Measurements from ENCODE around the gene NT5M.
"Not testable (repeated sequence)": the region's sequence is repeated elsewhere in the genome, so short reads cannot be mapped to it uniquely, and the experiment has no call there.

Gene NT5M

DNA sequence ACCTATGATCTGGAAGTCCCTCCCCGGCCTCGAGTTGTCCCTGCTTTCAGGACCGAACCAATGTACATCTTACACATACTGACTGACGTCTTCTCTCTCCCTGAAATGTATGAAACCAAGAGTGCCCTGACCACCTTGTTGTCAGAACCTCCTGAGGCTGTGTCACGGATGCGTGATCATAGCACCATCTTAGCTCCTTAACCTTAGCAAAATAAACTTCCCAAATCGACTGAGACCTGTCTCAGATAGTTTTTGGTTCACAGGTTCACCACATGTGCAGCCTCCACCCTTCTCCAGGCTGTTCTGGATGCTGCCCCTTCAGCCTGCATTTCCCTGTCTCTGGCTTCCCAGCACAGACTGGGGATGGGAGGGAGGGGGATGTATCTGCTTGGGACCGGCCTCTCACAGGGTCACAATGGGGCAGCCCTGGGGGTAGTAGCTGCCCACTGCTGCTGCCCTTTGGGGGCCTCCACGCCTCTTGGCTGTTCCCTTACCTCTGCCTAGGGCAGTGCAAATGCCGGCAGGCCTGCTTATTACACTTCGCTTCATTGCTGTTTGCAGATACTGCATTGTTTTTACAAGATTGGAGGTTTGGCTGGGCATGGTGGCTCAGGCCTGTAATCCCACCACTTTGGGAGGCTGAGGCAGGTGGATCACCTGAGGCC is 69.8 kb downstream of the NT5M start:
- DNase-seq (ENCODE audit: low read depth in 3 of 3, low spot score in 1 of 3) = no peak

- DNase-seq (ENCODE audit: low read depth in 3 of 3, low spot score in 1 of 3) = no peak
These were observed 72.7 kb downstream of the NT5M start for GRCh38 chr17:17375841-17376240.

- no peak for DNase-seq (ENCODE audit: low read depth in 3 of 3, low spot score in 1 of 3)
These were observed 73.2 kb downstream of the NT5M start for GRCh38 chr17:17376362-17376761.

- no peak for DNase-seq (ENCODE audit: low read depth in 3 of 3, low spot score in 1 of 3)
These were observed 74.1 kb downstream of the NT5M start for GRCh38 chr17:17377071-17377967.

- DNase-seq (ENCODE audit: low read depth in 3 of 3, low spot score in 1 of 3) = no peak
These were observed 76.2 kb downstream of the NT5M start for GRCh38 chr17:17379197-17379991.

DNA sequence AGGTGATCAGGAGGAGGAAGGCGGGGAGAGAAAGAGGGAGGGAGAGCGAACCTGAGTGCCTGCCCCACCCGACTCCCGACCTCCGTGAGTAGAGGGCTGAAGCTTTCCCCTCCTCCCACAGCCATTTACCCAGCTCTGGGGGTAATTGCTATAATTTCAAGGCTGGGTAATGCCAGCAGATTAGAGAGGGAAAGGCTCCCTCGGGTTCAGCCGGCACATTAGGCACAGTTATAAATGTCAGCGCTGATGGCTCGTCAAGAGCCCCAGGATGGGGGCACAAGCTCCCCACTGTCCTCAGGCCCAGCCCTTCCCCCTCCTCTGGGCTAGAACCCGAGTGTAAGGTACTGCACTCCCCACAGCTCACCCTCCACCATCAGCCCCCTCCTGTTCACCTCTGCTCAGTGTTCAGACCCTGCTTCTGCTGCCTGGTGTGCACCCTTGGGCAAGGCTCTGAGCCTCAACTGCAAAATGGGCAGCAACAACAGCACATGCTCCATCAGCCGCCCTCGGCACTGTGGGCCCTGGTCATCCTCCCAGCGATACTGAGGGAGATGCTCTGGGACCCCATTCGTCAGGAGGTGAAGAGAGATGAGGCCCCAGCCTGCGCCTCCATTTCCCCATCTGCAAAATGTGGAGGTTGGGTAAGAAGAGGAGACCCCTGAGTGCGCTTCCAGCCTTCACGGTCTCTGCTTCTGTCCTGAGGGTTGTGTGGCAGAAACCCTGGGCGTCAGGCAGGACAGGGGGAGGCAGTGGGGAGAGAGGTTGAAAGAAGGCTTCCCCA is 77.2 kb downstream of the NT5M start:
- DNase-seq (ENCODE audit: low read depth in 3 of 3, low spot score in 1 of 3) = no peak

GRCh38 chr17:17381446-17382064 is 78.4 kb downstream of the NT5M start:
- DNase-seq (ENCODE audit: low read depth in 3 of 3, low spot score in 1 of 3) = no peak

GRCh38 chr17:17382065-17382459 is 78.9 kb downstream of the NT5M start:
- no peak for DNase-seq (ENCODE audit: low read depth in 3 of 3, low spot score in 1 of 3)

DNA sequence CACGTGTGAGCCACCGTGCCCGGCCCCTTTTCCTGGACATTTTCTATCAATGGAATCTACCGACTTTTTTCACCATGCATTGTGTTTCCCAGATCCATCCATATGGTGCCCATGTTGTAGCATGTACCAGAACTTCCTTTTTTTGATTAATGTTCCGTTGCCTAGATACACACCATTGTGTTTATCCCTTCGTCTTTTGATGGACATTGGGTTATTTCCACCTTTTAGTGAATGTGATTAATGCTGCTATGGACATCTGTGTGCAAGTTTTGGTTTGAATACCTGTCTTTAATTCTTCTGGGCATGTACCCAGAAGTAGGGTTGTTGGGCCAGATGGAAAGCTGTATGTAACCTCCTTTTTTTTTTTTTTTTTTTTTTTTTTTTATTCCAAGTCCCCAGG is 79.8 kb downstream of the NT5M start:
- no peak for DNase-seq (ENCODE audit: low read depth in 3 of 3, low spot score in 1 of 3)

DNA sequence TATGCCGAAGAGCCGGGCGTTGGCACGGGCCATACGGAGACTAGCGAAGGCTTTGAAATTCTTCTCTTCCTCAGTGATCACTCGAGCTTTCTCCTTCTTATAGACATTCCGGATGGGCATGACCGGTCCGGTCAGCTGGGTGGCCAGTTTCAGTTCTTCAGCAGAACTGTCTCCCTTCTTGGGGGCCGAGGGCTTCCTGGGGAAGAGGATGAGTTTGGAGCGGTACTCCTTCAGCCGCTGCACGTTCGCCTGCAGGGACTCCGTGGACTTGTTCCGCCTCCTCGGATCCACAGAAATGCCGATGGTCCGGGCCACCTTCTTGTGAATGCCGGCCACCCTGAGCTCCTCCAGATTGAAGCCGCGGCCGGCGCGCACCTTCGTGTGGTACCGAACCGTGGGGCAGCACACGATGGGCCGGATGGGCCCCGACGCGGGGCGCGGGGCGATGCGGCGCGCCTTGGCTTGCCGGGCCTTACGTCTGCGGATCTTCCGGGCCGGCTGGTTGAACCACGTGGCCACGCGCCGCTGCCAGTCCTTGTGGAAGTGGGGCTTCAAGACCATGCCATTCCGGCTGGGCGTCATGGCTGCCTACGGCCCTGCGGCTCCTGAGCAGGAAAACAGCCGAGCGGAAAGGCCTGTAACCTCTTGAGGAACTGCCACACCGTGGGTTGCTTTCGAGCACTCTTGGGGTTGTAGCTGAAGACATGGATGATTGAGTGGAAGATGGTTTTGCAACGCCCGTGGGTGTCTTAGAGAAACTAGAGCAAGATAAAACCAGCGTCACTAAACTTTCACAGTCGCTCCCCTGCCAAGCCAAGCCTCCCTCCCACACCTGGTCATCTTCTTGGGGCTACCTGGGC is 80.5 kb downstream of the NT5M start:
- DNase-seq (ENCODE audit: low read depth in 3 of 3, low spot score in 1 of 3) = not testable (repeated sequence)

DNA sequence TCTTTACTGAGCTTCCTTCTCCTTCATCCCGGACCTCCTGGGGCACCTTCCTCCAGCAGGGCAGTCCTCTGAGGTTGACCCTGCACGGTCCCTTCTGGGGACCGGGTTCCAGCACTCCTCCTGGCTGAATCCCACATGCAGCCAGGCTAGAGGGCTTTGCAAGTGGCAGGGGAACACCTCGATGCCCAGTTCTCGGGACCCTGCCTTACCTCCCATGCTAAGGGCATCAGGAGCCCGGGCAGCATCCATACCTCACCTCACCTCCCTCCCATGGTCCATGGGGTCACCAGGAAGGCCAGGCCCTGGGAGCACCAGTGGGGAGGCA is 81.1 kb downstream of the NT5M start:
- no peak for DNase-seq (ENCODE audit: low read depth in 3 of 3, low spot score in 1 of 3)

- DNase-seq (ENCODE audit: low read depth in 3 of 3, low spot score in 1 of 3) = no peak
These were observed 81.8 kb downstream of the NT5M start for GRCh38 chr17:17384961-17385360.

GRCh38 chr17:17385491-17385890 is 82.3 kb downstream of the NT5M start:
- no peak for DNase-seq (ENCODE audit: low read depth in 3 of 3, low spot score in 1 of 3)

GRCh38 chr17:17386094-17386800 is 83.1 kb downstream of the NT5M start:
- no peak for DNase-seq (ENCODE audit: low read depth in 3 of 3, low spot score in 1 of 3)

- DNase-seq (ENCODE audit: low read depth in 3 of 3, low spot score in 1 of 3) = no peak
These were observed 83.9 kb downstream of the NT5M start for GRCh38 chr17:17387017-17387497.

GRCh38 chr17:17387498-17388362 is 84.6 kb downstream of the NT5M start:
- DNase-seq (ENCODE audit: low read depth in 3 of 3, low spot score in 1 of 3) = no peak

DNA sequence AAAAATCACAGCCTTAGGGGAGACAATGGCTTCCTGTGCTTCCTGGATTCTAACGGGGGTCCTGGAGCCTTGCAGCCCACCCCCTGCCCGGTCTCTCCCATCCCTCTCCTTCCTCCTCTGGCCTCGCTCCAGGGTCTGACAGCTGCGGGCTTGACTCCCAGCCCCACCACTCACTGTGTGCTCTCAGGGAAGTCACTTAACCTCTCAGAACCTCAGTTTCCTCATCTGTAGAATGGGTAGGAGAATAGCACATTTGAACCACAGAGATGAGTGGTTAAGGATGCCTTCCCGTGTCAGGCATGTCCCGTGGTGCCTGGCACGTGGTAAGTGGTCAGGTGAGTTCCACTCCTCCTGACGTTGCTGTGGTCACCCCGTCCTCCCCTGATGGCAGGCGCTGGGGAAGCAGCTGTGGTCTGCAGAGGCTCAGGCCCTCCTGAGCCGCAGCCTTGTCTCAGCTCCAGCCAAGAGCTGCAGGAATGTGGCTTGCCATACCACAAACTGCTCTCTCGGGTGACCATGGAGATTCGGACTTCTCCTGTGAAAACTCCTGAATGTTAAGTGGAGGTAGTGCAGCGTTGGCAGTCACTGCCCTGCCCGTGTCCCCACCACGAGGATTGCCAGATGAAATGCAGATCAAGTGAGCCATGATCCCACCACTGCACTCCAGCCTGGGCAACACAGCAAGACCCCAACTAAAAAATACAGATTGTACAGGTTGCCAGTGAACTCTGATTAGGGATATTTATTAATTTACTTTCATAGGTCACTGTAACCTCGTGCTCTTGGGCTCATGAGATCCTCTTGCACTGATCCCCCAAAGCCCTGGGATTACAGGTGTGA is 85.7 kb downstream of the NT5M start:
- DNase-seq (ENCODE audit: low read depth in 3 of 3, low spot score in 1 of 3) = no peak
